ENCODE data around the gene ADRB2.
"Not testable (repeated sequence)": the region's sequence is repeated elsewhere in the genome, so short reads cannot be mapped to it uniquely, and the experiment has no call there.

Gene ADRB2

DNA sequence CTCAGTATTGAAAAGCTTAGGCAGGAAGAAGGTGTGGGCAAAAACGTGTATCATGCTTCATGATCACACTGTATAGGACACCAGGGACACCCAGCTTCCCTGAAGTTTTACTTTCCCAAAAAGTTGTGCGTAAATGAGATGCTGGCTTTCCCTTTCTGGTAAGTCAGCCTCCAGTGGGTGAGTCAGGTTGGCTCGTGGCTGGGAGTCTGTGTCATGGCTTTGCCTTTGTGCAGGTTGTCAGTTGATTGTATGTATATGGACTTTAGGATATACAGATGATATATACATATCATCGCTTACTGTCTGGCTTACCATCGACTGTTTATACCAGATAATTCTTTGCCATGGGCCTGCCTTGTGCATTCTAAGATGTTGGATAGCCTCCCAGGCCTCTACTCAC, 34.2 kb downstream of the ADRB2 start:
- no peak for TF ChIP-seq ZNF274 (IDR thresholded peaks at IDR 0.05; ENCODE audit: low read depth, low read length)
- H3K4me3 ChIP-seq (ENCODE audit: low read length), result no peak overlapping the region

DNA sequence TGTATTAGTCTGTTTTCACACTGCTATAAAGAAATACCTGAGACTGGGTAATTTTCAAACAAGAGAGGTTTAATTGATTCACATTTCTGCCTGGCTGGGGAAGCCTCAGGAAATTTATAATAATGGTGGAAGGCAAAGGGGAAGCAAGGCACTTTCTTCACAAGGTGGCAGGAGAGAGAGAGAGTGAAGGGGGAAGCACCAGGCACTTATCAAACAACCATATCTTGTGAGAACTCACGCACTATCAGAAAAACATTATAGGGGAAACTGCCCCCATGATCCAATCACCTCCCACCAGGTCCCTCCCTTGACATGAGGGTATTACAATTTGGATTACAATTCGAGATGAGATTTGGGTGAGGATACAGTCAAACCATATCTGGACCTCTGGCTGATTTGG, 34.7 kb downstream of the ADRB2 start:
- no peak for TF ChIP-seq ZNF274 (IDR thresholded peaks at IDR 0.05; ENCODE audit: low read depth, low read length)
- no peak overlapping the region for H3K4me3 ChIP-seq (ENCODE audit: low read length)

DNA sequence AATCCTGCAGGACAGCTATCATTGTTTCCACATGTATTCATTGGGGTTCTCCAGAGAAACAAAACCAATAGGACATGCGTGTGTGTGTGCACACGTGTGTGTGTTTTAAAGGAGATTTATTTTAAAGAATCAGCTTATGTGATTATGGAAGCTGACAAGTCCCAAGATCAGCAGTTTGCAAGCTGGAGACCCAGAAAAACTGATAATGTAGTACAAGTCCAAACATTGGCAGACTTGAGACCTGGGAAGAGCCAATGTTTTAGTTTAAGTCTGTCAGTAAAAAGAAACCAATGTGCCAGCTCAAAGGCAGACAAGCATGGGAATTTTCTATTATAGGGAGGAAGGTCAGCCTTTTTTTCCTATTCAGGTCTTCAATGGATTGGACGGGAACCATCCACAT, 35.3 kb downstream of the ADRB2 start:
- TF ChIP-seq ZNF274 (IDR thresholded peaks at IDR 0.05; ENCODE audit: low read depth, low read length), result no peak
- H3K4me3 ChIP-seq (ENCODE audit: low read length), result no peak overlapping the region

DNA sequence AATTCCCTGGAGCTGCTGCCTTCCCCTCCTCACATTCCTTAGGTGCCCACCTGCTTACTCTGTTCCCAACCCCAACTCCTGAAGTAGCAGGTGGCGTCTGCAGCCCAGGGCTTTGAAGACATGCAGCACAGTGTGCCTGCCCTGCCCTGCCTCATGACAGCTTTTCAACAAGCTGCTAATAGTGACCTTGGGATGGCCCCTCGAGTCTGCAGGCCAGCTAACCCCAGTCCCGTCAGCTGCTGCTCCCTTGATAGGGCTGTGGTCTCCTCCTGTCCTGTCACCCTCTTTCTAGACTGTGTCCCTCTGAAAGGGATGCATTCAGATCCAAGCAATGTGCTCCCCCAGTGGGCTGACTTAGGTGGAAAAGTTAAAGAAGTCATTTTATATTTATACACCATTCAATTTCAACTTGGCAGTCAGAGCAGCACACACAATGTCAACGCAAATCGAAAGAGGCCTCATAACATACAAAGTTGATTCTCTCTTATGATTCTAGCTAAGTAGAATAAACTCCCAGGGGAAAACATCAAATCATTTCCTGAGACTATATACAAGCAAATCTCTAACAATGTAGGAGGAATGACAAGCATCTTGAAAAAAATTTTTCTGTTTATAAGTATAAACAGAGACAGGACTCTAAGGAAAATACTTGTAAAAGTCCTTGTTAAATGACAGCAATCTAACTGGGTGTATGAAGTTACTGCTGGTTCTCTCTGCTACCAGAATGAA, 37.9 kb downstream of the ADRB2 start:
- TF ChIP-seq ZNF274 (IDR thresholded peaks at IDR 0.05; ENCODE audit: low read depth, low read length), result no peak
- no peak overlapping the region for H3K4me3 ChIP-seq (ENCODE audit: low read length)

DNA sequence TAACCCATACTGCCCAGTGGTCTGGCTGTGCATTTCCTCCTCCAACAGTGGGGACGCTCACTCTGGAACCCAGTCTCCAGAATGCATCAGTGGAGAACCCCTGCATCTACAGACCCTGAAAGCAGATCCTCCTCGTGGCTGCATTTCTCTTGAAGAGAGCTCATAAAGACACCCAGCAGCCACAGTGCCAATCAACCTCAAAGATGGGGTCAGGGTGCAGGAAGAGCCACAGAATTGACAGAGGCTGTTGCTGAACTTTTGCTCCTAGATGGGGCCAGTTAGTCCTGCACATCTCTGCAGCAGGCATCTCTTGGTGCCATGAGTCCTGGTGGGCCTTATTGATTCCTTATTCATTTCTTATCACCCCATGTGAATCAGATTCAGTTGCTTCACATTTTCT, 39.6 kb downstream of the ADRB2 start:
- no peak overlapping the region for H3K4me3 ChIP-seq (ENCODE audit: low read length)
- no peak for TF ChIP-seq ZNF274 (IDR thresholded peaks at IDR 0.05; ENCODE audit: low read depth, low read length)

DNA sequence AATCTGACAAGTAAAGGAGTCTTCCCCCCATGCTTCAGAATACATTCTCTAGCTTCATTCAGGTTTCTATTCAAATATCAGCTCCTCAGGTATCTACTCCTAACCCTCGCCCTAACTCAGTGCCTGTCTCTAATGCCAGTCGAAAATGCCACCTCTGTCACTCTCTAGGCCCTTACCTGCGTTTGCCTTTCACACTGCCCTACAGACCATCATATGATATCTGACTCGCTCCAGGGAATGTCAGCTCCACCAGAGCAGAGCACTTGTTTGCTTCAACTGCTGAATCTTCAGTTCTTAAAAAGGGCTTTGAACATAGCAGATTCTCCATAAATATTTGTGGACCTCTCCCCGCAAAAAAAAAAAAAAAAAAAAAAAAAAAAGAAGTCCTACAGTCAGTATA, 46.7 kb downstream of the ADRB2 start:
- no peak overlapping the region for H3K4me3 ChIP-seq (ENCODE audit: low read length)

DNA sequence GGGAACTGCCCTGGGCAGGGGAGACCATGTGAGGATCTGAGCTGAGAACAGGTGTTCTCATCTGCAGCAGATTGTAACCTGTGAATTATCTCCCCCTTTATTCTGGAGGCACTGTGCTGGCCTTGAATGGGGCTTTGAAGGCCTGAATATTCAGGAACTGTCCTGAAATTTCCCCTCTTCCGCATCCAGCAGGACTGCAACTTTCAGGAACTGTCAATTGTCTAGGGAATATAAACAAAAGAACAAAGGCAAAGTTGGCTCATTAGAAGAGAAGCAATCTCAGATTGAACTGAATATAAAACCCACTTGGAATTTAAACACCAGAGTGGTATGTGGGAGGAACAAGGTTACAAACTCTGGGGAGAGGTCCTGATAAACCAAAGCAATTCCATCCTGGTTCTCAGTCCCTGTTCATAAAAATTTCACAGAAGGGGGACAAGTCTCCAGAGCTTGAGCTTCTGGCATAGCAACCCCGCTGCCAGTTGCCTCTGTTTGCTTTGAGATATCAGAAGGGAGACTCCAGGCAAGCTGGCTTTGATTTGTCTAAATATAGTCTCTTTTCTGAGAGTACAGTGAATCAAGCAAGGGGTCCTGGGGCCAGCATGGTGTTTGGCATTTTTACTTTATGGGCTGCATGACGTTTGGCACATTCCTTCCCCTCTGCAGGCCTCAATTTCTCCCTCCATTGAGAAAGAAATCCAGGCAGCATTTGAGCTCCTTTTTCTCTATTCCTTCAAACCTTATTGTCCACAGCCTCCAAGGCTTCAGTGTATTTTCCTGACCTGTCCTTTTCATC, 47.5 kb downstream of the ADRB2 start:
- no peak for TF ChIP-seq ZNF274 (IDR thresholded peaks at IDR 0.05; ENCODE audit: low read depth, low read length)
- no peak overlapping the region for H3K4me3 ChIP-seq (ENCODE audit: low read length)

More for the DNA sequence above, 46.7 kb downstream of the ADRB2 start:
- no peak for TF ChIP-seq ZNF274 (IDR thresholded peaks at IDR 0.05; ENCODE audit: low read depth, low read length)

DNA sequence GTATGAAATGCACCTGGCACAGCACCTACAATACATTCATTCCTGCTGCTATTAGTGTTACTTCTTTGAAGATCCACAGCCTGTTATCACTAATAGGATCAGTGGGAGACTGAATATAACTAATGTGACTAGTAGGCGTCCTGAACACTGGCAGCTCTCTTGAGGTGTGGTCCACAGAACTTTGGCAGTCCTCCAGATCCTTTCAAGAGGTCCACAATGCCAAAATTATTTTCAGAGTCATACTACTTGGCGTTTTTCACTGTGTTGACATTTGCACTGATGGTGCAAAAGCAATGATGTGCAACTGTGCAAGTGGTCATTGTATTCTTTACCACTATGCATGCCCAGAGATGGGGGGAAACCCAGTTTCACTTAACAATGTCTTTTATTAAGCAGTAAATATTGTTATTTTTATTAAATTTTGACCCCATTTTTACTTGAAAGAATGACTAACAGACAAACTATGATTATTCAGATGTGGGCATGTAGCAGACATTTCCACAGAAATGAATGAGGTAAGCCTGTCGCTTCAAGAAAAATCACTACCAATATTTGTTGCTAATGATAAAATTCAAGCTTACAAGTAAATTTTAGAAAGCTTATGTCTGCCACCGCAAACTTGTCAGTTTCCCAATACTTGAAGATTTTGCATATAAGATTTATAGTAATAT, 48.9 kb downstream of the ADRB2 start:
- H3K4me3 ChIP-seq (ENCODE audit: low read length), result no peak overlapping the region
- TF ChIP-seq ZNF274 (IDR thresholded peaks at IDR 0.05; ENCODE audit: low read depth, low read length), result no peak

DNA sequence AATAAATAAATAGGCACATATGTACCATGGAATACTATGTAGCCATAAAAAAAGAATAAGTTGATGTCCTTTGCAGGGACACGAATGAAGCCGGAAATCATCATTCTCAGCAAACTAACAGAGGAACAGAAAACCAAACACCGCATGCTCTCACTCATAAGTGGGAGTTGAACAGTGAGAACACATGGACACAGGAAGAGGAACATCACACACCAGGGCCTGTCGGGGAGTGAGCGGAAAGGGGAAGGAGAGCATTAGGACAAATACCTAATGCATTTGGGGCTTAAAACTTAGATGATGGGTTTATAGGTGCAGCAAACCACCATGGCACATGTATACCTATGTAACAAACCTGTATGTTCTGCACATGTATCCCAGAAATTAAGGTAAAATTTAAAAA, 51.0 kb downstream of the ADRB2 start:
- H3K4me3 ChIP-seq (ENCODE audit: low read length), result not testable (repeated sequence)
